ENCODE data around the gene STRA6.

The STRA6 gene

DNA sequence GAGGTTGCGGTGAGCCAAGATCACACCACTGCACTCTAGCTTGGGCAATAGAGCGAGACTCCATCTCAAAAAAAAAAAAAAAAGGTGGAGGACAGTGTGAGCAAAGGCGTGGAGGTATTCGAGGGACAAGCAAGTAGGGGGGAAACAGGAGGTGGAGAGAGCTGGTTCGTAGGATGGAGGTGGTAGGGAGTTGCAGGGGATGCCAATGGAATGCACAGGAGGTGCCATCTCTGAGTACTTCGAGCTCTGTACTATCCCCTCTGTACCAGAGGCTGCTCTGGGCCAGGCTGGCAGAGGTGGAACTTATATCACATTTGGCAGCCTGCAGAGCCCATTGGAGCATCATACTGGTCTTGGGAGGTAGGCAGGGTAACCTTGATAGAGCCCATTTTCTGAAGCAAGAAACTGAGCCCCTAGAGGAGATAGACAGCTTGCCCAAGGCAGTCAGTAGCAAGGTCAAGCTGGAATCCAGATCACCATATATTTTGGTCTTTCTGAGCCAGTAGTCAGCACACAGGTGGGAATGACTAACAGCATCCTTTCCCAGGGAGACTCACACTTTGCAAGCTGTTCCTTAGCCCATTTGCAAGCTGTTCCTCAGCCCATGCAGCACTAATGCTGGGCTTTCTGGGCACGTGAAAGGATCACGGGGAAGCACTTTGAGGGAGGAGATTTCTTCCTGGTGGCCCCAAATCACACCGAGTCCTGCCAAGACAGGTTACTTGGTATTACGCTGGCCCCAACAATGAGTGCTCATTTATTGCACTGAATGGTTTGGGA lies 24.4 kb upstream of the STRA6 start:
- no peak for DNase-seq (ENCODE audit: low spot score)

DNA sequence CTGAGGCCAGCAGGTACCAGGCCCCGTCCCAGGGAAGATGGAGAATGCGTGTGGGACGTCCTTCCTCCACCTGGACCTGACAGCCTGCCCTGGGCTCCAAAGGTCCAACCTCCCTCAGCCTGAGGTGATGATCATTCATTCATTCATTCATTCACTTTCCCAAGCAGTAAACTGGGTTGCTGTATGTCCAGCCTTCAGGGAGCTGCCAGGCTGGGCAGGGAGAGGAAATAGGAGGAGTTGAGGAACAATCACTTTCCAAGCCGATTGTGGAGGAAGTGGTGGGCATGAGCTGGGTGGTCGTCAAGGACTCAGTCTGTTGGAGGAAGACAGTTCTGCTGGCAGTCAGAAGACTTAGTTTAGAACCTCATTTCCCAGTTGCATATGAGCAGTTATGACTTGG lies 23.3 kb upstream of the STRA6 start:
- no peak for DNase-seq (ENCODE audit: low spot score)

DNA sequence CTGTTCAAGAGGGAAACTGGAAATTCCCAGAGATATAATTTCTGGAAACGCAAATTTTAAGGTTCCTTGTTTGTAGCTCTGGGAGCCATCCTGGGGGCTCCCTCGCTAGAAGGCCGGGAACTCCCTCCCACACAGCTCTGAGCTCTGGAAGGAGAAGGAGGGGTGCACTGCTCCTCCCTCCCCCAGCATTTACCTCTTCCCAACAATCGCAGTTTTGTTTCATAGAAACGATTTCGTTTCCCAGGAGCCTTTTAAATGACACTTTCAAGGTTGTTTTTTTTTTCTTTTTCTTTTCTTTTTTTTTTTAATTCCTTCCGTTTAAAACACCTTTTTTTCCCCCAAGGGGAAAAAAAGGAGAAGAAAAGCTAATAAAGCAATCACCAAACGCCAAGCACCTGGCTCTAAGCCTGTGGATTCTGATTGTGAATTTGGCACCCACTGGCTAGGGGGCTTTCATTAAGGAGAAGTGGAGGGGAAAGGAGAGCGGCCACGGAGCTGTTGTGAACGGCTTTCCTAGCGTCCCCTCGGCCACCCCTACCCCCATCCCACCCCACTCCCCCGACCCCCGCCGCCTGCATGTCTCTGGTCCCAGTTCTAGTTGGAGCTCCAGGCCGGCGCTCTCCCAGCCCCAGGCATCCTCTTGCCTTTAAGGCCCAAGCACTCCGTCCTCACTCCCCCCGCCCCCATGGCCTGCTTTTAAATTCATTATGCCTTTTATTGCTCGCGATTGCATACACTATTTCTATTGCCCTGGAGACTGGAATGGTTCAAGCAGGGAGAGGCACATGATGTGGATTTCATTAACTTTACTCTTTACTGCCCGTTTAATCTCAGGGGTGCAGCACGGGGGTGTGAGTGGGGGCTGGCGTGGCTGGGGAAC lies 19.9 kb upstream of the STRA6 start:
- DNase-seq (ENCODE audit: low spot score), result no peak

DNA sequence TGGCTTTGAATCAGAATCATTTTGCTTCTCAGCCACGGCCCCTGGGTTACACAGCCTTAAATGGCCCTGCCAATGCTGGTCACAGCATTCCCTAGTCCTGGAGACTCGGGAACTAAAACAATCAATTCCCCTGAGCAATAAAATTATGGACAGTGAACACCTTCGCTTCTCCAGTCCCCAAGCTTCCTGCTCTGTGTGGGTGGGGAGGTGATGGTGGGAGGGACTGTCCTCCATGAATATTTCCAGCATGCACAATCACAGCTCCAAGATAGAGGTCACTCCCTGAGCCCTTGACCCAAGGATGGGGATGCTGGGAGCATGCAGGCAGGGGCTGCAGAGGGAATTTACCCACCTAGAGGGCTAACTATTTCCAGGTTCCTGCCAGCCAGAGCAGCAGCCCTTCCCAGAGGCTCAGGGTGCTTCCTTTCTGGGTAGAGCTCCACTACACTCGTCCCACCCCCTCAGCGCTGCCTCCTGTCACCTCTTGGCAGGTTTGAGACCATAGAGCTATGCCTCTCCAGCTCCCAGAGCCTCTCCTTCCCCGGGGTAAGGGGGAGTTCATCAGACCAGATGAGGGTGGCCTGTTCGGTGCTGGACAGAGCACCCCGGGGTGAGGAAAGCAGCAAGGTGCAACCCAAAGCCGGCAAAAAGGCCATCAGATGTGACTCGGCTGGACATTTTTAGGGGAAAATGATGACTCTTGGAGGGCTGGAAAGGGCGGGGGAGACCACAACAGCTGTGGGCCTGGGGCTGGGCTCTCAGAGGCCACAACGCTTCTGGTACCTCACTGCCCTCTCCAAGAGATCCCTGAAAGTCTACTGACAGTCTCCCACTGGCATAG lies 19.0 kb upstream of the STRA6 start:
- DNase-seq (ENCODE audit: low spot score), result no peak

DNA sequence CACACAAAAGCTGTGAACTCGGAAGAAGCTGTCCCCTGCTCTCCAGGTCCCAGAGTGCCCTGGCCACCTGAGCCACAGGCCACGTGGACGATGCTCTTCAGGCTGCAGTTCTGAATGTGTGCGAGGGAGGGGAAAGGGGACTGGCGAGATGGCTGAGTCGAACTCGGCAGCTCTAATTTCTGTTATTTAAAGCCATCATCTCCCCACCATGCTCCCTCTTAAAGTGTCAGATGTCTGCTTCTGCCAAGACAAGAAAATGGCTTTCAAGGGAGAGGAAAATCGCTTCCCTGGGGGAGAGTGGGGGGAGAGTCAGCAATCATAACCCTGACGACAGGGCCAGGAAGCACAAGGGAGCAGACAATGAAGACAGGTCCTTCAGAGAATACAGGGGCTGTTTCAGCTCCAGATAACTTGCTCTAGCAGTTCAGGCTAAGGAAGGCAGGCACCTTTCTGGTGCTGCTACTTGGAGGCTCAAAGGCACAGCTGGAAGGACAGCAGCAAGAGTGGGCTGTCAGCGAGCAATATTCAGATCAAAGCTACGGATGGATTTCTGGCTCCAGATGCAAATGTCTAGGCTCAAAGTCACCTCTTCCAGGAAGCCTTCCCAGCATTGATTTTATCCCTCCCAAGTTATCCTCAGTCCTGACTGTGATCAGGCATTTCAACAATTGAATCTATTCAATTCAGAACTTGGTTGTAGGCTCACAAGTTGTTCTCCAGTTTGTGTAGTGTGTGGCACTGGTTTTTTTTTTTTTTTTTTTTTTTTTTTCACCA lies 18.1 kb upstream of the STRA6 start:
- DNase-seq (ENCODE audit: low spot score), result no peak

DNA sequence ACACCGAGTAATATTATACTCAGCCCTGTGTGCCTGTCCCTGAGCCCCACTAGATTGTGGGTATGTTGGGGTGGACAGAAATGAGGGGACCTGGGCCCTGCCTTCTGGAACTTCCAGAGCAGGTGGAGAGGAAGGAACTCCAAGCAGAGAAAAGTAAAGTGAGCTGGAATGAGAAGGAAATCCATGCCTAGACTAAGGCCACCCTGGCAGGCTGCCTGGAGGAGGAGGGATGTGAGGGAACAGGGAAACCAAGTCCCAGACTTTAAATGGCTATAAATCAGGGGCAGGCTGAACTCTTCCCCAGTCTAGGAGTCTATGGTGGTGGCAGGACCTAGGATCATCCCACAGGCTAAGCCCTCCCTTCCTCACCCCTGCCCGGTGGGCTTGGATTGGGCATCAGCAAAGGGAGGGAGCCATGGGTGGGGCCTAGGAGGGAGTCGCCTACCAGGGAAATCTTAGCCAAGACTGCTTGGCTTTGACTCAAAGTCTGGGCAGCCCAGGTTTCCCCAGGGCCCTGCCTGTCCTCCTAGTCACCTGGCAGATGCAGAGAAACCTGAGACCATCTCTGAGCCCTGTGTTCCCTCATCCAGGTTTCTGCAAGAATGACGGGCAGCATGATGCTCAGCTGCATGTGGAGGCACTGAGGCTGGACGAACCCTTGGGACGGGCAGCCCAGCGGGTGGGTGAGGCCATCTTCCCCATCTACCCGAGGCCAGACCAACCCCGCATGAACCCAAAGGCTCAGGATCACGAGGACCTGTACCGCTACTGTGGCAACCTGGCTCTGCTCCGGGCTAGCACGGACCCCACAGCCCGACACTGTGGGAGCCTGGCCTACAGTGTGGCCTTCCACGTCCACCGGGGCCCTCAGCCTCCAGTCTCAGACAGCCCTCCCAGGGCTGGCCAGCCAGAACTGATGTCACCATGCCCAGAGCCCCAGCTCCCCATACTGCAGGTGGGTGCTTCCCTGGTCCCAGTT lies 15.6 kb upstream of the STRA6 start:
- no peak for DNase-seq (ENCODE audit: low spot score)

DNA sequence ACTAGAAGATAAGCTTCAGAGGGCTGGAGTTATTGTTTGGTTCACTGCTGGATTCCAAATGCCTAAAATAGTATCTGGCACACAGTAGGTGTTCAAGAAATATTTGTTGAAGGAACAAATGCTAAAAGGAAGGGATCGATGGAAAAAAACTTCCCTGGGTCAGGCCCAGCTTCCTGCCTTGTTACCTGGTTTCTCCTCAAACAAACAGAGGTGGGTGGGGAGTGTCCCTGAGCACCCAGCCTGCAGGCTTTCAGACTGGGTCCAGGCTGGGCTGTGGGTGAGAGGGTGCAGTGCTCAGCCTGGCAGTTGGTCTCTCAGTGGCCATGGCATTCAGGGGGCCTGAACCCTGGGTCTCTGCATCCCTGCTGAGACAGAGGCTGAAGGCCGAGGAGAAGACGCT lies 14.4 kb upstream of the STRA6 start:
- no peak for DNase-seq (ENCODE audit: low spot score)

DNA sequence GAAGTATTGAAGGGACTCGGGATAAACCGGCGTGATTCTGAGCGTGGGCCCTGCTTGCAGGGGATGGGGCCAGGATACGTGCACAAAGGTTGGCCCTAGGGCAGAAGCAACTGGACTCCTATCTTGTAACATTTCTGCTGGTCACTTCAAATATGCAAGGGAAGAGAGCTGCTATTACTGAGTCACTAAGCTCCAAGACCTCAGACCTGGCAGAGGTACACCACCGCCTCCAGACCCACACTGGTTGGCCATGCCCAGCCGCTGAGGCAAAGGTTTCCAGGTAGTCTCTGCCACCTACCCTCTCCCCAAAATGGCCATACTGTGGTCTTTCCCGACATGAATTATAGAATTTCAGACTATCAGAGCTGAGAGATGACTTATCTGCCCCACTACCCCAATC lies 13.4 kb upstream of the STRA6 start:
- no peak for DNase-seq (ENCODE audit: low spot score)

DNA sequence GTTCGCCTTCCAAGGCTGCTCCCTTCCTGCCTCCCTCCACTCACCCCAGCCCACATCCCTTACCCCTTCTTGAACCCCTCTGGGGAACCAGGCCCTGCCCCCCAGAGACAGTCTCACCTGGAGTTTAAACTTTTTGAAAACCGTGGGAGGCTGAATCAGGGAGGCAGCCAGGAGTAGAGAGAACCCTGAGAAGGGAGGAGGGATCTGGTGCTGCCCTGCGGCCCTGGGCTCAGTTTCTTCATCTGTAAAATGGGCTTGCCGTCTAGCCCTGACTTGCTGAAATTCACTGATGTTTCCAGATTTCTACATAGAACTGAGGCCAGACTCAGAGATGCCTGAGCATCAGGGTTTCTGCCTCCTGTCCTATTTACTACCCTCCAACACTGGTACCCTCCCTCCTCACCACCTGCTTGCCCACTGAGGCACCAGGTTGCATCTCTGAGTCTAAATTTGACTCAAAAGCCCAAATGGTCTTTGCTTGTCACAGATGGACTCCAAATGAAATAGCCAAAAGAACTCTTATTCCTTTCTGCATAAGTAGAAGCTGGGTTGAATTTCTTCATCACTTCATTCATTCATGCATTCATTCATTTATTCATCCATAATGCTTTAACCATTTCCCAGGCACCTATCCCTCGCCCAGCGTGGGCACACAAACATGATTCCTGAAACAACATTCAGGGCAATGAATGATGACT lies 11.9 kb upstream of the STRA6 start:
- DNase-seq (ENCODE audit: low spot score), result no peak

DNA sequence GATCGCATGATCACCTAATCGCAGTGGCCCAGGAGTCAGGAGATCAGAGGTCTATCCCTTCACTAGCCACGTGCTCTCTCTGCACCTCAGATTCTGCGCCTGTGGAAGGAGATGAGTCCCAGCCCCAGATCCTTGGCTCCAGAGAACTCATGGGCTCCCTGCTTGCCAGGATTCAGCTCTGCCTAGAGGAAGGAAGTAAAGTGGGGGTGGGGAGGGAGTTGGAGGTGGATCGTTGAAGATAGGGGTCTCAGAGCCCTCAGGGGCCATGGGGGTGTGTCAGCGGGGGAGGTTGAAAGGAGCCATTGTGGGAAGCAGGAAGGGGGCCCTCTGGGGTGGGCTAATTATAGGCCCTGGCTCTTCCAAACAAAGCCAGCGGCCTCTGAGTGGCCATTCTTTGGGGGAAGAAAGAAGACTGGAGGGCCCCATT lies 11.3 kb upstream of the STRA6 start:
- DNase-seq (ENCODE audit: low spot score), result no peak

DNA sequence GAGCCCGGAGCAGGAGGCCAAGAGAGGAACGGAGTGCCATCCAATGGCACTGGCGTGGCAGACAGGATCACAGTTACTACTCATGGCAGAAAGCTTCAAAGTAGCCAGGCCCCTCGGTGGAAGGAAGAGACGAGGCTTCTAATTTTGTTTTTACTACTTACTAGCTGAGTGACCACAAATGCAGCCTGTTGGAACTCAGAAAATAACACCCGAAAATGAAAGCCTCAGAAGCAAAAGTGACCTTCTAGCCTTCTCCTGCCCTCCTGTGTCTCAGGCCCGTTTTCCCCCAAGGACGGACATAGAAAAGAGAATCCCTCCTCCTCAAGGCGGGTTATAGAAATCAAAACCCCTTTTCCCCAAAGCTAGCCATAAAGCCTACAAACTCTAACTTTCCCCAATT lies 9.9 kb upstream of the STRA6 start:
- no peak for DNase-seq (ENCODE audit: low spot score)

DNA sequence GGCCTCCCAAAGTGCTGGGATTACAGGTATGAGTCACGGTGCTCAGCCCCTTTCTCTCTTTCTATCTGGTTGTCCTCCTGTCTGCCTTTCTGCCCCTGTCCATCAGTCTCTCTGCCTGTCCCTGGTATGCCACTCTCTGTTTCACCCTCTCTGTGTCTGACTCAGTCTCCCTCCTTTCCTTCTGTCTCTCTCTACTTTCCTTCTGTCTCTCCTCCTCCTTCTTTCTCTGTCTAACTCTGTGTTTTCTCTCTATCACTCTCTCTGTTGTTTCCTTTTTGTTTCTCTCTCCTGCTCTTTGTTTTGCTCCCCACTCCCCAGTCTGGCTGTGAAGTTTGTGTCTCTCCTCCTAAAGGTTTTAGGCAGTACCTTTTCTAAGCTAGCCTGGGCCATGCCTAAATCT lies 9.1 kb upstream of the STRA6 start:
- no peak for DNase-seq (ENCODE audit: low spot score)

DNA sequence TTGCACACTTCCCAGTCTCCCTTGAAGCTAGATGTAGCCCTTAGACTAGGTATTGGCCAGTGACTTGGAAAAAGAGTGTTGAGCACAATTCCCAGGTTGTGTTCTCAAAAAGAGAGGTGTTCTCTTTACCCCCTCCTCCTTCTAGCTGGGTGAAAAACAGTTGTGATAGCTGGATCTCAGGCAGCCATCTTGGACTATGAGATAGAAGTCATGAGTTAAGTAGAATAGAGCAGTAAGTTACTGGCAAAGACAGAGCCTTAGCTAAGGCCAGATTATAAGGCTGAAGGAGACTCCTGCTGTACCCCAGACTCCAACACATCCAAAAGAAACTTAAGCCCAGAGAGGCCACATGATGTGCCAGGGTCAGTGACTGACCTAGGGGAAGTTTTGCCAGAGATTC lies 8.1 kb upstream of the STRA6 start:
- no peak for DNase-seq (ENCODE audit: low spot score)

DNA sequence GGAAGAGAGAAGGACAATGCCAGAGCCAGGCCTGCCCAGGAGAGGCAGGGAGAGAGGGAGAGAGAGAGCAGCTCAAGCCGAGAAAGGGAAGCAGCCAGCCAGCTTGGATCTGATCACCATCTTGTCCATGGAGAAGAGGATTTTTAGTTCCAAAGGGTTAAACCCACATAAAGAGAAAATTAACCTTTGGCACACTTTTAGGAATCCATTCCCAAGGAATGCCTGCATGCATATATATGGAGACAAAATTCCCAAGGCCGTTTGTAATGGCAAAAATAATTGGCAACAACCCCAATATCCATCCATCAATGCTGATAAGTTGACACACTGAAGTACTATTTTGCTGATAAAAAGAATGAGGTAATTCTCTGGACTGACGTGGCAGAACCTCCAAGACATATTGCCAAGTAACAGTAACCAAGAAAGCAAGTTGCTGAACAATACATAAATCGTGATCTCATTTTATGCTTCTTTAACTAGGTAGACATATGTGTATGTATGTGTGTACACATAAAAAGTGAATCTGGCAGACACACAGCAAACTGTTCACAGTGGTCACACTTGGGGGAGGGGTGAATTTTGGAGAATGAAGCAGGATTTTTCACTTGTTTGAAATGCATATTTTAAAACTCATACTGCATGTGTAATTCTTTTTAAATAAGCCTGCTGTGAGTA lies 7.5 kb upstream of the STRA6 start:
- peak; percentile 15 for DNase-seq (ENCODE audit: low spot score)

DNA sequence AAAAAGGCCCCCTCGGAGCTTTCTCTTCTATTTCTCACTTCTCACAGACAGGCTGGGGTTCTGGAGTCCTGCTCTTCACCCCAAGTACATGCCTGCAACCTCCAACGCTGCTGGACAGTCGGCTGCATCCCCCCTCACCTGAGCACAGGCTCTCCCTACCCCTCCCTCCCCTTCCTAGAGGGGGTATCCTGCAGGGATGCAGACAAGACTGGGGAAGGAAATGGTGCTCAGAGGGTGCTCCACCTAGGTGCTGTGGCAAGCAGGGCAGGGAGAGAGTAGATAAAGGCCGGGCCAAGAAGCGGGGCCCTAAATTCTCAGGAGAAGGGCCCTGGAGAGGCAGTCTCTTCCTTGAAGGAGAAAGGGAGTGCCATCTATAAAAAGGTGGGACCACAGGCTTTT lies 7.0 kb upstream of the STRA6 start:
- no peak for DNase-seq (ENCODE audit: low spot score)

DNA sequence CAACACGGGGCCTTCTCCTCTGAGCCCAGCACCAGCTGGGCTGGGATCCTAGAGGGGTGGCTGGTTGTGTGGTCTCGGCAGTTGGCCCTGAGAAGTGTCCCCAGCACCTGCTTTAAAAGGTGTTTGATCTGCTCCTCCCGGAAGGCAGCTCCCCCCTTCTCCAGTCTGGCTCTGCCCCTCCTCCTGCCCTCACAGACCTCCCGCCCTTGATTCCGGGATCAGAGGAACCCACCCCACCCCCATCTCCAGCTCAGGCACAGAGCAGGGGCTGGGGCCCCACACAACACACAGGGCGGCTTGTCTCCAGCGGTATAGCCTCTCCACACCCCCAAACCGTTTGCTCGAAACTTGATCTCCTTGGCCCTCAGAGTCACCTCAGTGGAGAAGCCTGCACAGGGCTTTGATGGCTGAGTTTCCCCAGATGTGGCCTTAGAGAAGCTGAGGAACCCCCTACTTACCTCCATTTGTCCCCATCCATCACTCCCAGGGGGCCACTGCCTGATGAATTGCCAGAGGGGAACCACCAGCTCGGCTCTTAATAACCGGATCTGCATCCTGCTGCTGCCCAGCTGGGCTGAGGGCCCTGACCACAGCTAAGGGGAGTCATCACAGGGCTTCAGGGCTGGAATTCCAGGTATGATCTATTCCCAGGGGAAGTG lies 6.4 kb upstream of the STRA6 start:
- no peak for DNase-seq (ENCODE audit: low spot score)

DNA sequence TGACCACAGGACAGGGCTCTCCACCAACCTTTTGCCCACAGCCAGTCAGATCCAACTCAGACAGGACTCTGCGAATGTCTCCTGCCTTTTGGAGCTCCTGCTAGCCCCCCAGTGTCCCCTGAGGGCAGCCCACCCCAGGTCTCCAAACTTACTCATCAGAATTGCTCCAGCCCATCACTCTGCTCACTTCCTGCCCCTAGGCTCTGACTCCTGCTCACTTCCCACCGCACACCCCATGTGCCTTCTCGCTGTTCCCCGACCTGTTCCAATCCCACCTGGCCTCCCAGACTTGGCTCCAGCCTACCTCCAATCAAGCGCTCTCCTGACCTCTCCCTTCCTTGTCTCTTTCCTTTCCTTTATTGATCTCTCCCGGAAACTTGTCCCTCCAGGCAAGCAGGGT lies 5.9 kb upstream of the STRA6 start:
- DNase-seq (ENCODE audit: low spot score), result no peak

DNA sequence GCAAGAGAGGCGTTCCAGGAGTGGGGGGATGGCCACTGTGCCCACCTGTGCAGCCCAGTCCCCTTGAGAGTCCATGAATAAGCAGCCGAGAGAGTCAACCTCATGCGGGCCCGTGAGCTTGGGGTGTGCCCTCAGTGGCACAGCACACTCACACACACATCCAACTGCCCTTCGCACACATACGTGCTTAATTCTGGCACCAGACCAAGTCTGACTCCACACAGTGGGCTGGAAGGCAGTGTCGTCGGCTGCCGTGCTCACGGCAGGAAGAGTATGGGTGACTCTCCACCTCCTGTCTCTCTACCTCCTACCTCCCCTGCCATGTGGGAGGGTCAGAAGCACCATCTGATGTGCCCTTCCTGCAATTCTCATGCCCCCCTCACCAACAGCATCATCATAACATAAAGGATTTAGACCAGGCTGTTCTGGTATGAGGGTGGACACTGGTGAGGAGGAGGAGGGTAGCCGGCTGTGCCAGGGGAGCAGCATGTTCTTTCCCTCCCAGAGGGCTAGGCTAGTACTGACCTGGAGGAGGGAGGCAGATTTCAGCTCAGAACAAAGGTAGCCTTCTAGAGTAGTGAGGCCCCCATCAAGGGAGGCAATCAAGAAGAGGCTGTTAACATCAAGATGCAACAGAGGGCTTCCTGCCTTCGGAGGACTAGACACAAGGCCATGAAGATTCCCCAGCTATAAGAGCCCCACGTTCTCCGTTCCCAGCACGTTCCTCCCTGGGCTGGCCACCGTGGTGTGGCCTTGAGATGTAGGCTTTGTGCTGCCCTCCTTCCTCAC lies 5.3 kb upstream of the STRA6 start:
- no peak for DNase-seq (ENCODE audit: low spot score)
